Osteoblast (primary cell): ENCODE measurements around the gene NDUFS5. TPM values are rescaled to one million over a fixed set of nuclear protein-coding genes. Genes with fewer than 3 reads are reported as not detected.
A peak's percentile ranks its signal among the peaks of the same experiment; 100 is the strongest.

Experiments used
- DNase-seq: peaks from one replicate; pipeline ENCODE4 v3.0.0; 2011; ENCODE audit warnings: low spot score, mixed read lengths; ENCODE audit not compliant: insufficient read length; ENCODE audit errors: missing footprints
- H2AFZ ChIP-seq: 2 replicates; pipeline ENCODE4 v1.6.0; 2011; ENCODE audit warnings: mild to moderate bottlenecking, low read length
- H3K27ac ChIP-seq: 2 replicates; pipeline ENCODE4 v1.5.1; 2011; ENCODE audit warnings: mild to moderate bottlenecking, low read depth, low read length, moderate library complexity
- H3K27me3 ChIP-seq: 2 replicates; pipeline ENCODE4 v1.6.0; 2012; ENCODE audit warnings: mild to moderate bottlenecking, control low read depth, inconsistent platforms, low read length, moderate library complexity; ENCODE audit not compliant: insufficient read depth
- H3K36me3 ChIP-seq: 2 replicates; pipeline ENCODE4 v1.5.1; 2011; ENCODE audit warnings: mild to moderate bottlenecking, low read length, control low read depth, moderate library complexity; ENCODE audit not compliant: insufficient read depth
- H3K4me1 ChIP-seq: 2 replicates; pipeline ENCODE4 v1.5.1; 2011; ENCODE audit warnings: mild to moderate bottlenecking, low read length, control low read depth, moderate library complexity; ENCODE audit not compliant: insufficient read depth
- H3K4me2 ChIP-seq: 2 replicates; pipeline ENCODE4 v1.6.0; 2011; ENCODE audit warnings: mild to moderate bottlenecking, low read length; ENCODE audit not compliant: insufficient read depth
- H3K4me3 ChIP-seq: fragments of 200-600 bp; sonication (generic); 3 replicates; pipeline ENCODE4 v1.5.1; 2012; ENCODE audit warnings: mild to moderate bottlenecking, low read length, inconsistent platforms; ENCODE audit not compliant: insufficient read depth
- H3K79me2 ChIP-seq: 2 replicates; pipeline ENCODE4 v1.6.0; 2012; ENCODE audit warnings: mild to moderate bottlenecking, low read length, control low read depth, inconsistent platforms; ENCODE audit not compliant: insufficient read depth
- H3K9me3 ChIP-seq: 2 replicates; pipeline ENCODE4 v1.5.1; 2011; ENCODE audit warnings: low read depth, low read length, control low read depth
- H4K20me1 ChIP-seq: 2 replicates; pipeline ENCODE4 v1.6.0; 2012; ENCODE audit warnings: mild to moderate bottlenecking, low read length, control low read depth; ENCODE audit not compliant: insufficient read depth
- total RNA-seq: library from RNA; depleted of rRNA; stranded (reverse); fragments of >200 nt; gene quantifications from 2 replicates; pipeline ENCODE4 v1.2.3, GENCODE V29; 2012
- TF ChIP-seq, protein P1 (sequence below): IDR thresholded peaks from 2 replicates; pipeline ENCODE4 v1.5.1; 2011; ENCODE audit warnings: mild to moderate bottlenecking, low read depth, low read length, moderate library complexity; ENCODE audit errors: extremely low read depth

NDUFS5 gene
- total RNA-seq, 1 donor = 240 TPM

DNA sequence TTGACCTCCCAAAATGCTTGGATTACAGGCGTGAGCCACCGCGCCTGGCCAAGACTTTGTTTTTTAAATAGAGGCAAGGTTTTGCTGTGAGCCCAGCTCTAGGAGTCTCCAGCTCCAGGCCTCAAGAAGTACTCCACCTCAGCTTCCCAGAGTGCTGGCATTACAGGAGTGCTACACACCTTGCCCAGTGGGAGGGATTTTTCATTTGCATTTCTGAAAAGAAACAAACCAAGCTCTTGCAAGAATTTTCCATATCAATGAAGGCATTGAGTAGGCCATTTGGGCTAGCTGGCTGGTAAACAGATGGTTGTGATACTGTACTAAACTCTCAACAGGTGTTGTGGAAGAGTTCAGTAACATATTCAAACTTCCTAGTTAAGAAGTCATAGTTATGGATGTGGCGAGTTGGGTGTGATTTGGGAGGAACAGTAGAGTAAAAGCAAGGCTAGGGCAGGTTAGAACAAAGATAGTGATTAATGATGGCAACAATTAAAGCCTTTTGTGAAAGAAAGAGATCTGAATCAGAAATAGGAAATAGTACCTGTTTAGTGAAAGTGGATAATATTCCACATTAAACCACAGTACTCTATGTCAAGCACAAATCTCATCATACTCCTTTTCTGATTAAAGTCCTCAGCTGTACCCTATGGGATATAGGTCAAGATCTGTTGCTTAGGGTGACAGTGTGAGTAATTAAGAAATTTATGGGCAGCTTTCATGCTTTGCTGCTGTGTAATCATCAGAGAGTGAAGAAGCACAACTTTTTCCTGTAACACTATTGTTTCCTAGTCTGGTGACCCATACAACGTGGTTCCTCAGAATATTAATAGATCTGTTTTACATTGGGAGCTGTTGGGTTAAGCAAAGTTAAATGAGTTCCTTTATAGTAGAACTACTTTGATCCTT is 24.4 kb upstream of the NDUFS5 start:
- Histone ChIP-seq H3K36me3 (peaks cover 79% of the 10 kb centered on the region), H3K27me3 (no peaks in the 10 kb centered on the region), H3K4me3 (no peak overlapping the region), H3K4me2 (no peak overlapping the region), H4K20me1 (peaks cover 48% of the 10 kb centered on the region), H3K79me2 (peaks cover 62% of the 10 kb centered on the region), H3K4me1 (peaks cover 25% of the 10 kb centered on the region), H3K9me3 (no peaks in the 10 kb centered on the region), H2AFZ (no peak overlapping the region), H3K27ac (peak overlapping the region; percentile 36)
- DNase-seq = no peak
- TF ChIP-seq, protein P1, sequence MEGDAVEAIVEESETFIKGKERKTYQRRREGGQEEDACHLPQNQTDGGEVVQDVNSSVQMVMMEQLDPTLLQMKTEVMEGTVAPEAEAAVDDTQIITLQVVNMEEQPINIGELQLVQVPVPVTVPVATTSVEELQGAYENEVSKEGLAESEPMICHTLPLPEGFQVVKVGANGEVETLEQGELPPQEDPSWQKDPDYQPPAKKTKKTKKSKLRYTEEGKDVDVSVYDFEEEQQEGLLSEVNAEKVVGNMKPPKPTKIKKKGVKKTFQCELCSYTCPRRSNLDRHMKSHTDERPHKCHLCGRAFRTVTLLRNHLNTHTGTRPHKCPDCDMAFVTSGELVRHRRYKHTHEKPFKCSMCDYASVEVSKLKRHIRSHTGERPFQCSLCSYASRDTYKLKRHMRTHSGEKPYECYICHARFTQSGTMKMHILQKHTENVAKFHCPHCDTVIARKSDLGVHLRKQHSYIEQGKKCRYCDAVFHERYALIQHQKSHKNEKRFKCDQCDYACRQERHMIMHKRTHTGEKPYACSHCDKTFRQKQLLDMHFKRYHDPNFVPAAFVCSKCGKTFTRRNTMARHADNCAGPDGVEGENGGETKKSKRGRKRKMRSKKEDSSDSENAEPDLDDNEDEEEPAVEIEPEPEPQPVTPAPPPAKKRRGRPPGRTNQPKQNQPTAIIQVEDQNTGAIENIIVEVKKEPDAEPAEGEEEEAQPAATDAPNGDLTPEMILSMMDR = no peak

DNA sequence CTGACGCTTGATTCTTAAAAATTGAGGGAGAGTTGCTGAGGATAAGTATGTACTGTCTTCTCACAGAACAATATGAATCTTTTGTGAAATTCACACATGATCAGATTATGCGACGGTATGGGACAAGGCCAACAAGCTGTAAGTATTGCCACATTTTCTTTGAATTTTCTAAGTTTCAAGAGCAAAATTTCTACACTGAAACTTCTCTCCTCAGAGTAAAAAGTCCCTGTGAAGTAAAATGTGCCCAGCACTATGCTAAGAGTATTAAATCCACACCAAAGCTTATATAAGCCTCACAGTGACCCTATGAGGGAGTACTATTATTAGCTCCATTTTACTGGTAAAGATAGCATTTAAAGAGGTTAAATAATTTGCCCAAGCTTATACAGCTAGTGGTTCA is 22.9 kb upstream of the NDUFS5 start:
- TF ChIP-seq, protein P1 = no peak
- H3K36me3 ChIP-seq = peaks cover 88% of the 10 kb centered on the region
- H3K27me3 ChIP-seq = no peaks in the 10 kb centered on the region
- H3K27ac ChIP-seq = peak overlapping the region; percentile 42
- peaks cover 47% of the 10 kb centered on the region for H3K79me2 ChIP-seq
- no peak overlapping the region for H3K4me3 ChIP-seq
- H4K20me1 ChIP-seq = peaks cover 33% of the 10 kb centered on the region
- no peaks in the 10 kb centered on the region for H3K9me3 ChIP-seq
- H3K4me1 ChIP-seq = peaks cover 25% of the 10 kb centered on the region
- H2AFZ ChIP-seq = no peak overlapping the region
- DNase-seq = no peak
- H3K4me2 ChIP-seq = no peak overlapping the region

DNA sequence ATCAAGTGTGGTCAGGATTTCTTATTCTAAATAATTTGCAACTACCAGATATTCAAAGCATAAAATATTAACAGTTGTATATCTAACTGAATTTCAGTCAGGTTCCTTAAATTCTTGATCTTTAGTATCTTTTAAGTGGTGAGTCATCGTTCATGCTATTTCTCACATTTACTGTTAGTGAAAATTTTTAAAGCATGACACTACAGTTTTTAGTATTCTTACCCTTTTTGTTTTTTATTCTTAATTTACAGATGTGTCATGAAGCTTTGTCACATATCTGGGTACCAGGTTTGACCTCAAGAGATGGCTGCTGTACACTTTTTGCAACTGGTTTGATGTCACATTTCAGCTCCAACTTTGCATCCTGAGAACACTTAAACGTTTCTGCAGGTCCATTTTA is 22.4 kb upstream of the NDUFS5 start:
- H3K4me2 ChIP-seq = no peak overlapping the region
- peaks cover 87% of the 10 kb centered on the region for H3K36me3 ChIP-seq
- H4K20me1 ChIP-seq = peaks cover 28% of the 10 kb centered on the region
- no peaks in the 10 kb centered on the region for H3K9me3 ChIP-seq
- TF ChIP-seq, protein P1 = no peak
- peaks cover 25% of the 10 kb centered on the region for H3K4me1 ChIP-seq
- DNase-seq = no peak
- no peak overlapping the region for H2AFZ ChIP-seq
- H3K27me3 ChIP-seq = no peaks in the 10 kb centered on the region
- H3K27ac ChIP-seq = peak overlapping the region; percentile 42
- peaks cover 42% of the 10 kb centered on the region for H3K79me2 ChIP-seq
- no peak overlapping the region for H3K4me3 ChIP-seq

DNA sequence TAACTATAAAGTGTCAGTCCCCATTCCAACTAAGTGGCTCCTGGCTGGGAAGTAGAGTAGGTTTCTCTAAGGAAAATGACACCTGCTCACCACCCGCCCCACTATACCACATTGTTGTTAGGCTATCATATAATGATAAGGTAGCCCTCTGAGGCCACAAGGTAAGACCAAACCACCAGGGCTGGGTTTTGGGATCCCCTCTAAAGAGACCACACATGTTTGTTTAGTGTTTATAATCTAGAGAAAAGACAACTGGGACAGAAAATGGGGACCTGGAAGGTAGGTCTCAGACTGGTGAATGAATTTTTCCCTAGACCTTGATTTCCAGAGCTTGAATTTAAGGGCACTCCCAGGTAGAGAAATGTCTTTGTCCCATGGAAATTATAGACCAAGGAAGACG is 19.9 kb upstream of the NDUFS5 start:
- Histone ChIP-seq H4K20me1 (peaks cover 22% of the 10 kb centered on the region), H3K4me2 (no peak overlapping the region), H2AFZ (no peak overlapping the region), H3K4me1 (peaks cover 25% of the 10 kb centered on the region), H3K4me3 (no peak overlapping the region), H3K79me2 (peaks cover 17% of the 10 kb centered on the region), H3K36me3 (peaks cover 80% of the 10 kb centered on the region), H3K9me3 (no peaks in the 10 kb centered on the region), H3K27ac (no peak overlapping the region), H3K27me3 (no peaks in the 10 kb centered on the region)
- TF ChIP-seq, protein P1 = no peak
- no peak for DNase-seq
